ENCODE data around the gene ADRA2B. TPM values are rescaled to one million over a fixed set of nuclear protein-coding genes. Genes with fewer than 3 reads are reported as not detected.
"Not testable (repeated sequence)": the region's sequence is repeated elsewhere in the genome, so short reads cannot be mapped to it uniquely, and the experiment has no call there.

The ADRA2B gene
- total and polyA plus RNA-seq, 9 donors = 0.48 to 1.8 (median 1.0) TPM

- TF ChIP-seq POLR2A (IDR thresholded peaks at IDR 0.05) = no peak
- no peak for TF ChIP-seq EP300 (IDR thresholded peaks at IDR 0.05)
- no peak for TF ChIP-seq CTCF (IDR thresholded peaks at IDR 0.05)
- no peaks in the 10 kb centered on the region for H3K36me3 ChIP-seq
- H3K4me3 ChIP-seq = no peak overlapping the region
- no peaks in the 10 kb centered on the region for H3K9me3 ChIP-seq
- H3K4me1 ChIP-seq (ENCODE audit: insufficient read depth) = no peaks in the 10 kb centered on the region
- no peak for DNase-seq
- H3K27me3 ChIP-seq = no peaks in the 10 kb centered on the region
- WGBS, 3 donors = 28 to 42% (median 36%) methylated on average over 5 of the region's 5 CpGs
- H3K27ac ChIP-seq = no peak overlapping the region
- intact Hi-C loops (cut with DNase I) = no loop called here
These were observed 45.5 kb upstream of the ADRA2B start for GRCh38 chr2:96161898-96162297.

- H3K4me1 ChIP-seq (ENCODE audit: insufficient read depth); intact Hi-C loops (cut with DNase I); DNase-seq; H3K9me3 ChIP-seq; H3K27ac ChIP-seq; H3K27me3 ChIP-seq; H3K4me3 ChIP-seq; H3K36me3 ChIP-seq: not testable (repeated sequence)
- 96 to 98% (median 96%) methylated on average over 5 of the region's 5 CpGs for WGBS, 3 donors
These were observed 44.0 kb upstream of the ADRA2B start for GRCh38 chr2:96160366-96160765.

- WGBS, 3 donors = 77 to 78% (median 77%) methylated on average over 17 of the region's 17 CpGs
- intact Hi-C loops (cut with DNase I) = no loop called here
- H3K4me3 ChIP-seq = no peak overlapping the region
- H3K27me3 ChIP-seq = no peaks in the 10 kb centered on the region
- H3K4me1 ChIP-seq (ENCODE audit: insufficient read depth) = no peaks in the 10 kb centered on the region
- no peak overlapping the region for H3K27ac ChIP-seq
- no peak for TF ChIP-seq EP300 (IDR thresholded peaks at IDR 0.05)
- TF ChIP-seq CTCF (IDR thresholded peaks at IDR 0.05) = no peak
- no peak for TF ChIP-seq POLR2A (IDR thresholded peaks at IDR 0.05)
- no peak for DNase-seq
- H3K9me3 ChIP-seq = no peaks in the 10 kb centered on the region
- no peaks in the 10 kb centered on the region for H3K36me3 ChIP-seq
These were observed 42.9 kb upstream of the ADRA2B start for GRCh38 chr2:96159084-96159830.

GRCh38 chr2:96158554-96158940 is 42.2 kb upstream of the ADRA2B start:
- H3K9me3 ChIP-seq = no peaks in the 10 kb centered on the region
- TF ChIP-seq EP300 (IDR thresholded peaks at IDR 0.05) (no peak), POLR2A (IDR thresholded peaks at IDR 0.05) (no peak), CTCF (IDR thresholded peaks at IDR 0.05) (no peak)
- no peaks in the 10 kb centered on the region for H3K36me3 ChIP-seq
- H3K4me1 ChIP-seq (ENCODE audit: insufficient read depth) = no peaks in the 10 kb centered on the region
- no peak for DNase-seq
- H3K27ac ChIP-seq = no peak overlapping the region
- no peak overlapping the region for H3K4me3 ChIP-seq
- intact Hi-C loops (cut with DNase I) = no loop called here
- no peaks in the 10 kb centered on the region for H3K27me3 ChIP-seq
- WGBS, 3 donors = 82 to 87% (median 86%) methylated on average over 11 to 14 of the region's 14 CpGs
